NCI-H2227 treated with DMSO at 0.1 percent for 48 hours (cell line): ENCODE measurements around the gene ATP6V0A1.
A peak's percentile ranks its signal among the peaks of the same experiment; 100 is the strongest.
"Not testable (repeated sequence)": the region's sequence is repeated elsewhere in the genome, so short reads cannot be mapped to it uniquely, and the experiment has no call there.

Source experiments
- DNase-seq: peaks from one replicate; lab custom pipeline; 2025; lab: John Stamatoyannopoulos, UW

ATP6V0A1 gene

GRCh38 chr17:42438600-42439567 lies 19.8 kb upstream of the ATP6V0A1 start:
- no peak for DNase-seq

GRCh38 chr17:42441371-42442195 lies 17.1 kb upstream of the ATP6V0A1 start:
- DNase-seq, result no peak

- DNase-seq, result no peak
Measured at GRCh38 chr17:42442196-42442565, 16.5 kb upstream of the ATP6V0A1 start.

DNA sequence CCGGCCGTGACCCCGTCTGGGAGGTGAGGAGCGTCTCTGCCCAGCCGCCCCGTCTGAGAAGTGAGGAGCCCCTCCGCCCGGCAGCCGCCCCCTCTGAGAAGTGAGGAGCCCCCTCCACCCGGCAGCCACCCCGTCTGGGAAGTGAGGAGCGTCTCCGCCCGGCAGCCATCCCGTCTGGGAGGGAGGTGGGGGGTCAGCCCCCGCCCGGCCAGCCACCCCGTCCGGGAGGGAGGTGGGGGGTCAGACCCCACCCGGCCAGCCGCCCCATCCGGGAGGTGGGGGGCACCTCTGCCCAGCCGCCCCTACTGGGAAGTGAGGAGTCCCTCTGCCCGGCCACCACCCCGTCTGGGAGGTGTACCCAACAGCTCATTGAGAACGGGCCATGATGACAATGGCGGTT lies 9.5 kb upstream of the ATP6V0A1 start:
- not testable (repeated sequence) for DNase-seq

GRCh38 chr17:42449838-42450237 lies 8.8 kb upstream of the ATP6V0A1 start:
- not testable (repeated sequence) for DNase-seq

DNA sequence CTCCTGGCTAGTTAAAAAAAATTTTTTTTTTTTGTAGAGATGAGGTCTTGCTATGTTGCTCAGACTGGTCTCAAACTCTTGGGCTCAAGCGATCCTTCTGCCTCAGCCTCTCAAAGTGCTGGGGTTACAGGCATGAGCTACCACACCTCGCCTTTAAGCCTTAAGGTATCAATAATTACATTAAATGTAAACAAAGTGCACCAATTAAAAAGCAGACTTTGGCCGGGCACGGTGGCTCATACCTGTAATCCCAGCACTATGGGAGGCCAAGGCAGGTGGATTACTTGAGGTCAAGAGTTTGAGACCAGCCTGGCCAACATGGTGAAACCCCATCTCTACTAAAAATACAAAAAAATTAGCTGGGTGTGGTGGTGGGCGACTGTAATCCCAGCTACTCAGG lies 7.4 kb upstream of the ATP6V0A1 start:
- not testable (repeated sequence) for DNase-seq

DNA sequence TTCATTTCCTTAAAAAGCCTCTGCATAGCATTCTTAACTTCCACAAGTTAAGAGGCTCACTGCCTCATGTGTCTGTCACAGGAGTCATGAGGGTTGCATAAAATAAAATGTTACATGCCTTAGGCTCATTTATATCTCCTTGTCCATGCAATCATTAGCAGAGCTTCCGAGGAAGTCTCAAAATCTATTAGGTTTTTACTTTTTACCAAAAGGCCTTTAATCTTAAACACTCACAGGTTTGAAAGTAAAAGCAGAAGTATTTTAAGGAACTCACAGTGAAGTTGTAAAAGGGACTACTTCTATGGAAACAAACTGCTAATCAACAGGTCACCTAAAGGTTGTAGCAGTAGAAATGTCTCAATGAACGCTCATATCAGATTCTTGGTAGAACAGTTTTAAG lies 5.2 kb upstream of the ATP6V0A1 start:
- DNase-seq, result no peak

DNA sequence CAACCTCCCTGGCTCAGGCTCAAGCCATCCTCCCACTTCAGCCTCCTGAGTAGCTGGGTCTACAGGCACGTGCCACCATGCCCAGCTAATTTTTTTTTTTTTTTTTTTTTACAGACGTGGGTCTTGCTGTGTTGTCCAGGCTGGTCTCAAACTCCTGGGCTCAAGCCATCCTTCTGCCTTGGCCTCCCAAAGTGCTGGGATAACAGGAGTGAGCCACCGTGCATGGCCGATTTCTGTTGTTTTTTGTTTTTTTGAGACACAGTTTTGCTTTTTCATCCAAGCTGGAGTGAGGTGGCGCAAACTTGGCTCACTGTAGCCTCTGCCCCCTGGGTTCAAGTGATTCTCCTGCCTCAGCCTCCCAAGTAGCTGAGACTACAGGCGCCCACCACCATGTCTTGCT lies 3.7 kb upstream of the ATP6V0A1 start:
- not testable (repeated sequence) for DNase-seq

DNA sequence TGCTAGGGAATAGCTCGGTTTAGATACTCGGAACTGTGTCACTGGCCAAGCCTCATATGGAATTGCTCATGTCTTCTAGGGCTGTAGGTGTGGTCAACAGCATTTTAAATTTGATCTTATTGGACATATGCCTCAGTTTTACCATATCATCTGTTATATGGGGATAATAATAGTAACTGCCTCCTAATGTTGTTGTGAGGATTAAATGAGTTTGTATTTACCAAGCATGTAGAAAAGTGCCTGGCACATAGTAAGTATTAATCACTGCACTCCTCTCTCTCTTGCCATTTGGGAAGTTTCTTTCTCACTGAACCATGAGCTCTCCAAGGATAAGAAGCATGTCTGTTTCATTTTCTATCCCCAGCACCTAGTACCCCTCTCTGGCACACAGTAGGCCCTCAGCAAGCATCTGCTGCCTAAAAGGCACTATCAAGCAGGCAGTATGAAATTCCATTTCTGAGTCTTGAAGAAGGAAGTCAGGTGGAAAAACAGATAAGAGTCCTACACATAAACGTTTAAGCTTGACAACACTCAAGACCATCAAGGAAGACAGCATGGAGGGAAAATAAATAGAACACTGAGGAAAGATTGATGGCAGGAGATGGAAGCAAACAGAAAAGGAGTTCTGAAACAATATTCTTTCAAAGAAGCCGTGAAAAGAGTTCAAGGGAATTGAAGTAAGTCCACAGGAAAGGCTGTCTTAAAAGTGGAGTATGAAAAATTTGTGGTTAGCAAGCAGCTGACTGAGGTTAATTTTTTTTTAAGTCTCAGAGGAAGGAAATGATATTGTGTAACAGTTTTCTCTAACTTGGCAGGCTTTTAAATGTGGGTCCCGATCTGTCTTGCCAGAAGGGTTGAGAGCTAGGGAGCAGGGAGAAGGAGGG lies 2.2 kb upstream of the ATP6V0A1 start:
- no peak for DNase-seq

DNA sequence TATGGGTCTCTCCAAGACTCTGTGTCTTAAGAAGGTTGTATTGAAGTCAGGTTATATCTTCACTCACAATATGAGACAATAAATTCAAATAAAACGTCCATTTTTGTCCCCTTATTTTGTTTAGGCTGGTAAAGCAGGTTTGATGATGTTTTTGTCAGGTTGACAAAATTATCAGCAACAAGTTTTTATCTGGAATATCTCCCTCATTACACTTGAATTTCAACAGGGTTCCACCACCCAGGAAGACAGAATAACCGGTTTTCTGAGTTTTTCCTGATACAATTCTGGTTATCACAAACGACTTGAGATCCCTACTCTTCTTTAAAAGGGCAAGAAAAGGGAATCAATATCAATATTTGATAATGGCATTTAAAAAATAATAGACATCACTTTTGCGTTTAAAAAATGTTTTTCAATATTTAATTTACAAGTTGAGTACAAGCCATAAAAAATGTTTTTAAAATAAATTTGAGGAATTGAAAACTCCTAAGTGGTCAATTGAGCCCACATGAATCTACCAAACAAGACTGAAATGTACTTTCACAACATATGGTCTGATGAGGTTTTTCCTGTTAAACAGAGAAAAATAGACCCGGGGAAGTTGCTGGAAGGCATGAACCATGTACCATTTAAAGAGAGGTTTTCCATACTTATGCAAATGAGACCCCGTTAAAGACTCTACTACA lies 1.4 kb upstream of the ATP6V0A1 start:
- no peak for DNase-seq

DNA sequence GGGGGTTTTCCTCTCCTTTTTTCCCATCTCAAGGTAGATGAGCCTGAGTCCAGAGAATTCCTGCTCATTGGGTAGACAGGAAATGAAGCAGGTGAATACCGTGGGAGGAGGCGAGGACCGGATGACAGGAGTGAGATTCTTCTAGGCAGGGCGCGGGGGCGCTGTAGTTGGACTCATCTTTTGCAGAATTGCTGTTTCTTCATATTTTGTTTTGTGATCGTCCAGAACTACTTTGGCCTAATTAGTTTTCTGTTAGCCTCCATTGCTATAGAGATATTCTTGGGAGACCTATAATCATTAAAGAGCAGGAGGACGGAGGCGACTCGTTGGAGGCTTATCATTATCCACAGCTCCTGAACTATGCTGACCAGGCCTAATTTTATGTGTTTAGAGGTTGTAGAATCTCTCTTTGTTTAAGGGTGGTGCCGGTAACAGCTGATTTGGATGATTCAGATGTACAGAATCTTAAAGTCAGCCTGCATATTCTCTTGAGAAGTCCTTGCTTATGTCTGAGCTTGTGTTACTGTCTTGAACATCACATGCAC lies 650 bp downstream of the ATP6V0A1 start:
- DNase-seq, result peak; percentile 55

DNA sequence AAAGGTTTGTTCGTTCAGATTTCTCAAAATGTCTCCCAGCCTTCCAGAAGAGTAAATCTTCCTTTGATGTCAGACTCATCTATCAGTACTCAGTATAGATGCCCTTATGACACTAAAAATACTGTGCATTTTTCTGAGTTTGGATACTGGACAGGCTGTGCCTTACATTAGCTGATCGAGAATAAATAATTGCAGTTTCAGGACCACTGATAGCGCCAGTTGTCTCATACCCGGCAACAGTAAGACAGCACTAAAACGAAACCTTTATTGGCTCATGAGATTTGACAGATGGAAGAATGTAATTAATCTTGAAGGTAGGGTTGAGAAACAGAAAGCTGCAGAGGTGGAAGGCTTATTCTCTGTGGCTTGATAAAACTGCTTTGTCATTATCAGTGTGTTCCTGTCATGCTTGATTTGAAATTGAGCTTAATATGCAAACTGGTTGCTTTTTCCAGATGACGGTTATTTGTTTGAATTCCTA lies 1.2 kb downstream of the ATP6V0A1 start:
- no peak for DNase-seq

GRCh38 chr17:42460371-42460770 lies 1.7 kb downstream of the ATP6V0A1 start:
- no peak for DNase-seq

- no peak for DNase-seq
Measured at GRCh38 chr17:42463976-42464400, 5.3 kb downstream of the ATP6V0A1 start.

- no peak for DNase-seq
Measured at GRCh38 chr17:42467889-42468288, 9.2 kb downstream of the ATP6V0A1 start.

DNA sequence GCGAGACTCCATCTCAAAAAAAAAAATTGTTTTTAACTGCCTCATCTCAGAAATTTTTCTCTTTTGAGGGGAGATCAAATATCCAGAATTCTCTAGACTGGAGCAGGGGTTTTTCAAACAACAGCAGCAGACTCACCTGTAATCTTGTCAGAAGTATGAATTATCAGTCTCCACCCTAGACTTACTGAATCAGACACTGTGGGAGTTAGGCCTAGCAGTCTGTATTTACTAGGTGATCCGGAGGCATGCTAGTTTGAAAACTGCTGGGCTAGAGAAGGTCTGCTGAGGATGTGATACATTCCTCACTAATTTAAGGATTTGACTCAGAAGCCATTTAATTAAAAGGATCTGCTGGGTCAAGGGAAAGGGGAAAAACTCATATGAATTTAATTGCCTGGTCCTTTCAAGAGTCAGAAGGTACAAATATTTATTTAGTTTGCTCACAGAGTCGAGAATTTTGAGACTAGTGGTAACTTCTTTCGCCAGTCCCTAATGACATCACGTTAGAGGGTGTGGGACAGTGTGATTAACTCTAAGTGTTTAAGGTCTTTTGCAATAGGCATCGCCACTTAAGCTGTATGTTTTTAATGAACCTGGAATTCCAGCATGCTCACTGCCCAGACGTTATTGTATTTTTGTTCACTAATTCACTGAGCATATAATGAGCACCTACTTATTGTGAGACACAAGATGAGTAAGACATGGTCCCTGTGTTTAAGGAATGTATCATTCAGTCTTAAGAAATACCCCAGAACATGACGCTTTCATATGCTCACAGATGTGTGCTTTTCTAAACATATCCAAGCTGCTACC lies 14.2 kb downstream of the ATP6V0A1 start:
- DNase-seq, result no peak

- no peak for DNase-seq
Measured at GRCh38 chr17:42474276-42474675, 15.6 kb downstream of the ATP6V0A1 start.

DNA sequence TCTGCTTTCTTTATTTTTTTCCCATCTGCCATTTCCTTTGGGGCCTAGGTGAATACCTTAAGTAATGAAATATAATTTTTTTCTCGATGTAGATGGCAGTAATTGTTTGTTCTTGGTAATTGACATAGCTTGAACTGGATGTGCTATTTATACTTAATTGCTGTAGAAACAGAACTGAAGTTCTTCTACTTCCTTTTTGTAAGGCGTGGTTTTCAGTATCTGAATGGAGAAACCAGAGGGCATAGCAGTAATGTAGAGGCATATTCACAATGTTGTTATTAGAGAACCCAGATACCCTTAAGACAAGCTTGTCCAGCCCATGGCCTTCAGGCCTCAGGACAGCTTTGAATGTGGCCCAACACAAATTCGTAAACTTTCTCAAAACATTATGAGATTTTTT lies 16.4 kb downstream of the ATP6V0A1 start:
- no peak for DNase-seq

DNA sequence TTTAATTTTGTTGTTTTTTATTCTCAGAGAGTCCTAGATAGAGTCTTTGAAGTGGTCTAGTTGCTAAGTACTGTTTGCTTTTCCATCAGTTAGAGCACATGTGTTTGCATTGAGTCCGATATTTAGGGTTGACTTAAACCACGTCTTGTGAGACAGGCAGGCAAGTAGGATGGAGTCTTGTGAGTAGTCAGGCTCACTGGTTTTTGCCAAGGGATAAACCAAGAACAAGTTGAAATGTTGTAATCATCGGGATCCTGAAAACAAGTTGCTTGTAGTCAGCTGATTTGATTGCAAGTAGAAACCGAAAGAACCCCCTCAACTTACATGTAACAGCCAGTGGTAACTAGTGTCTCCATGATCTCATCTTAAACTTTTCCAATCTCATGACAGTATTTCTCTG lies 17.2 kb downstream of the ATP6V0A1 start:
- DNase-seq, result no peak

DNA sequence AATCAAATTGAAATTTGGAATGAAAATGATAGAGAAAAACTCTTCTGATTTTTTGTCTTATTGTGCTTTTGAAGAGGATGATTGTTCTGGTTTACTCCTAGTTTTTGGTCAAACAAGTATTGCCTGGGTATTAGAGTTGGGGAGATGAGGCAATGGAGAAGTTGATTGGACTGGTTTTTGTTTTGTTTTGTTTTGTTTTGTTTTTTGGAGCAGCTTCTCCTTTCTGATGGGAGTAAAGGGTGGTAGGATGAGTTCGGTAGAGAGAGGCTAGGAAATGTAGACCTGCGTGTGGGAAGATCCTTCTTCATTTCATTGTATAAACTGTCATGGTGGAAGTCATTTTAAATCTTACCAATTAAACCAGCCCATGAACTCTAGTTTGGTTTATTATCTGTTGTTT lies 17.7 kb downstream of the ATP6V0A1 start:
- DNase-seq, result no peak
